ENCODE data around the gene RASGRF1.

RASGRF1 gene

DNA sequence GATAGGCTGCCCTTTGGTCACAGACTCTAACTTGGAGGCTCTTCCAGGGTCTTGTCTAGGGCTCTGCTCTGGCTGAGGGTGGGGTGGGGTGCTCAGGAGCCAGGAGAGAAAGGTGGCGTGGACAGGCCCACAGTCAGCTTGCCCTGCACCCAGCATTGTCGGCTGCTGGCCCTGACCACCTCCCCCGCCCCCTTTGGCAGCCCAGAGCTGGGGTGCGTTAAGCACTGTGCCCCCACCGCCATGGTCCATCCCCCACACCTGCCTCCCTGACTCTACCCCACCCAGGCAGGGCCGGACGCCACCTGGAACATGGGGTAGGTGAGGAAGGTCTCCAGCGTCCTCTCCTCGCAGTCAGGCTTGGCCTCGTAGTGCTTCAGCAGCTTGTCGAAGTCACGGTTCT, 58.8 kb downstream of the RASGRF1 start:
- H4K20me1 ChIP-seq (ENCODE audit: insufficient read depth, low read length), result no peaks in the 10 kb centered on the region
- no peaks in the 10 kb centered on the region for H3K36me3 ChIP-seq (replicated peaks; ENCODE audit: low read depth, low read length)
- peaks cover 23% of the 10 kb centered on the region for H3K4me1 ChIP-seq (ENCODE audit: low read length)
- TF ChIP-seq, protein P1, sequence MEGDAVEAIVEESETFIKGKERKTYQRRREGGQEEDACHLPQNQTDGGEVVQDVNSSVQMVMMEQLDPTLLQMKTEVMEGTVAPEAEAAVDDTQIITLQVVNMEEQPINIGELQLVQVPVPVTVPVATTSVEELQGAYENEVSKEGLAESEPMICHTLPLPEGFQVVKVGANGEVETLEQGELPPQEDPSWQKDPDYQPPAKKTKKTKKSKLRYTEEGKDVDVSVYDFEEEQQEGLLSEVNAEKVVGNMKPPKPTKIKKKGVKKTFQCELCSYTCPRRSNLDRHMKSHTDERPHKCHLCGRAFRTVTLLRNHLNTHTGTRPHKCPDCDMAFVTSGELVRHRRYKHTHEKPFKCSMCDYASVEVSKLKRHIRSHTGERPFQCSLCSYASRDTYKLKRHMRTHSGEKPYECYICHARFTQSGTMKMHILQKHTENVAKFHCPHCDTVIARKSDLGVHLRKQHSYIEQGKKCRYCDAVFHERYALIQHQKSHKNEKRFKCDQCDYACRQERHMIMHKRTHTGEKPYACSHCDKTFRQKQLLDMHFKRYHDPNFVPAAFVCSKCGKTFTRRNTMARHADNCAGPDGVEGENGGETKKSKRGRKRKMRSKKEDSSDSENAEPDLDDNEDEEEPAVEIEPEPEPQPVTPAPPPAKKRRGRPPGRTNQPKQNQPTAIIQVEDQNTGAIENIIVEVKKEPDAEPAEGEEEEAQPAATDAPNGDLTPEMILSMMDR (IDR thresholded peaks at IDR 0.05; ENCODE audit: low read depth, low read length), result no peak
- TF ChIP-seq EZH2phosphoT487 (IDR thresholded peaks at IDR 0.05; ENCODE audit: low read depth), result no peak
- H3K9ac ChIP-seq (ENCODE audit: low read length), result no peak overlapping the region
- no peaks in the 10 kb centered on the region for H3K79me2 ChIP-seq (ENCODE audit: low read length)
- no peaks in the 10 kb centered on the region for H3K9me3 ChIP-seq (ENCODE audit: insufficient read depth, low read length)
- no peak overlapping the region for H2AFZ ChIP-seq (ENCODE audit: low read depth, low read length)
- no peaks in the 10 kb centered on the region for H3K27me3 ChIP-seq (ENCODE audit: low read depth, low read length)
- H3K4me2 ChIP-seq (ENCODE audit: low read length), result no peak overlapping the region
- no peak overlapping the region for H3K27ac ChIP-seq (ENCODE audit: low read length)
- no peak overlapping the region for H3K4me3 ChIP-seq (ENCODE audit: low read length)

DNA sequence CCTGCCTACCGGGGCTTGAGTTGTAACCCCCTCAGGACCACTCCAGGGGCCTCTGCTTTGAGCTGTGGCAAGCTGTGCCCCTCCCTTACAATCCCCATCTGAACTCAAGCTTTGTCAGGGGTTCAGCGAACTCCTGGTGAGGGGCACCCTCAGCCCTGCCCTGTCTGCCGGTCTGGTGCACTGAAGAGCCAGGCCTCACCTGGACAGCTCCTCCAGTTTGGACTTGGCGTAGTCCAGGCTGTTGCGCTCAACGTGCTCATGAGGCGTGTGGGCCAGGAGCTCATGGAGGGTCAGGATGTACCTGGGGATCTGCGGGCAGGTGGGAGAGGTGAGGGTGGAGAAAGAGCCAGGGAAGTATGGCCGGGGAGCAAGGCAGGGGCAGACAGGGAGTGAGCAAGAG, 59.4 kb downstream of the RASGRF1 start:
- Histone ChIP-seq H3K4me1 (ENCODE audit: low read length) (peaks cover 20% of the 10 kb centered on the region), H3K4me2 (ENCODE audit: low read length) (no peak overlapping the region), H3K27me3 (ENCODE audit: low read depth, low read length) (no peaks in the 10 kb centered on the region), H3K9me3 (ENCODE audit: insufficient read depth, low read length) (no peaks in the 10 kb centered on the region), H4K20me1 (ENCODE audit: insufficient read depth, low read length) (no peaks in the 10 kb centered on the region), H2AFZ (ENCODE audit: low read depth, low read length) (no peak overlapping the region), H3K27ac (ENCODE audit: low read length) (no peak overlapping the region), H3K9ac (ENCODE audit: low read length) (no peak overlapping the region), H3K4me3 (ENCODE audit: low read length) (no peak overlapping the region), H3K36me3 (replicated peaks; ENCODE audit: low read depth, low read length) (no peaks in the 10 kb centered on the region), H3K79me2 (ENCODE audit: low read length) (no peaks in the 10 kb centered on the region)
- no peak for TF ChIP-seq EZH2phosphoT487 (IDR thresholded peaks at IDR 0.05; ENCODE audit: low read depth)
- TF ChIP-seq, protein P1 (IDR thresholded peaks at IDR 0.05; ENCODE audit: low read depth, low read length), result no peak

DNA sequence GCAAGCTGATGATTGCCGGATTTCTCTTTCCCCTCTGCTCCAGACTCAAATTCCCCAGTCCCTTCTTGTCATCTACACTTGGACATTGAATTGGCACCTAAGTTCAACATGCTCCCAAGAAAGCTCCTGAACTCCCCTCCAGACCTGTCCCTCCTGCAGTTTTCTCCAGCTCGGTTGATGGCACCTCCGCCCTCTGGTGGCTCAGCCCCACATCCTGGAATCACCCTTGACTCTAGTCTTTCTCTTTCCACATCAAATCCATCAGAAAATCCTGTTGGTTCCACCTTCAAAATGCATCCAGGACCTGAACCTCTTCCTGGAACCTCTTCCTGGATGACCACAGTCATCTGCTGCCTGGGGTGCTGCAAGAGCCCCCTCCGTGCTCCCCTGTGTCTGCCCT, 60.1 kb downstream of the RASGRF1 start:
- TF ChIP-seq, protein P1 (IDR thresholded peaks at IDR 0.05; ENCODE audit: low read depth, low read length), result no peak
- TF ChIP-seq EZH2phosphoT487 (IDR thresholded peaks at IDR 0.05; ENCODE audit: low read depth), result no peak

DNA sequence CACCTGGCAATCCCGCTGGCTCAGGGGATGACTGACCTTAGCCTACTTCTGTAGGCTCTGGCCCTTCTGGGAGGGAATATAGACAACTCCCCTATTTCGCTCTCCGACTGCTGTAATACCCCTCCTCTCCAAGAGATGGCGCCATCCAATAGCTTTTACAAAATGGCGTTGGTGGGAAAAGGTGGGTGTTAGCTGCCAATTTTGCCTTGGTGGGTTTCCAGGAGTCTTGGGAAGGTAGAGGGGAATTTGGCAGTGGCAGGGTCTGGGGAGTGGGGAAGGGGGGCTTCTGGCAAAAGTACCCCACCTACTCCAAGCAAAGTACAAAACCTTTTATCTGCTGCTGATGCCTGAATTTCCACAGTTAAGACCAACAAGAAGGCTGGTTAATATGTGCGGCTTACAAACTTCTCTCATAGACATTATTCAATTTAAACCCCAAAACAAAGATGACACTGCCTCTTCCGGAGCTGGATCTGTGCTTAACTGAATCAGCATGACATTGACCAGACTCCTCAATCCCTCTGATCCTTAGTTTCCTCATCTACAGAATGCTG, 62.1 kb downstream of the RASGRF1 start:
- H3K79me2 ChIP-seq (ENCODE audit: low read length), result no peaks in the 10 kb centered on the region
- peaks cover 8% of the 10 kb centered on the region for H3K36me3 ChIP-seq (replicated peaks; ENCODE audit: low read depth, low read length)
- H3K27me3 ChIP-seq (ENCODE audit: low read depth, low read length), result no peaks in the 10 kb centered on the region
- no peak overlapping the region for H3K9ac ChIP-seq (ENCODE audit: low read length)
- TF ChIP-seq, protein P1 (IDR thresholded peaks at IDR 0.05; ENCODE audit: low read depth, low read length), result peak; percentile 98
- TF ChIP-seq EZH2phosphoT487 (IDR thresholded peaks at IDR 0.05; ENCODE audit: low read depth), result no peak
- H3K9me3 ChIP-seq (ENCODE audit: insufficient read depth, low read length), result no peaks in the 10 kb centered on the region; the same call in 1 of the 2 replicates
- H3K4me1 ChIP-seq (ENCODE audit: low read length), result peaks cover 9% of the 10 kb centered on the region
- no peak overlapping the region for H3K27ac ChIP-seq (ENCODE audit: low read length)
- H2AFZ ChIP-seq (ENCODE audit: low read depth, low read length), result no peak overlapping the region
- no peak overlapping the region for H3K4me2 ChIP-seq (ENCODE audit: low read length)
- H3K4me3 ChIP-seq (ENCODE audit: low read length), result no peak overlapping the region
- no peaks in the 10 kb centered on the region for H4K20me1 ChIP-seq (ENCODE audit: insufficient read depth, low read length)

More for the DNA sequence above, 60.1 kb downstream of the RASGRF1 start:
- Histone ChIP-seq H2AFZ (ENCODE audit: low read depth, low read length) (no peak overlapping the region), H3K27ac (ENCODE audit: low read length) (no peak overlapping the region), H3K4me2 (ENCODE audit: low read length) (no peak overlapping the region), H3K27me3 (ENCODE audit: low read depth, low read length) (no peaks in the 10 kb centered on the region), H3K36me3 (replicated peaks; ENCODE audit: low read depth, low read length) (no peaks in the 10 kb centered on the region), H4K20me1 (ENCODE audit: insufficient read depth, low read length) (no peaks in the 10 kb centered on the region), H3K9me3 (ENCODE audit: insufficient read depth, low read length) (no peaks in the 10 kb centered on the region), H3K79me2 (ENCODE audit: low read length) (no peaks in the 10 kb centered on the region), H3K4me3 (ENCODE audit: low read length) (no peak overlapping the region), H3K9ac (ENCODE audit: low read length) (no peak overlapping the region), H3K4me1 (ENCODE audit: low read length) (peaks cover 14% of the 10 kb centered on the region)

Data from OCI-LY3 (cell line).